HL-60/S4 treated with retinoic acid at 250 ng/mL for 4 days and 3 days (cell line): ENCODE data around the gene ZMIZ1.

ENCODE experiments used
- in situ Hi-C: fragments of 300-500 bp; cut with MboI; formaldehyde crosslinking; loops from 2 replicates; pipeline ENCODE4 v1.7.0; 2022; ENCODE audit warnings: low sequenced_read_pairs

ZMIZ1 gene

GRCh38 chr10:79146611-79147130, 77.9 kb downstream of the ZMIZ1 start:
- in situ Hi-C loops = no loop called here

GRCh38 chr10:79147306-79147705, 78.5 kb downstream of the ZMIZ1 start:
- in situ Hi-C loops = no loop called here

- in situ Hi-C loops = no loop called here
These were observed 79.2 kb downstream of the ZMIZ1 start for GRCh38 chr10:79147796-79148451.

GRCh38 chr10:79148452-79149344, 79.9 kb downstream of the ZMIZ1 start:
- in situ Hi-C loops = no loop called here

GRCh38 chr10:79149345-79149661, 80.5 kb downstream of the ZMIZ1 start:
- in situ Hi-C loops = no loop called here

GRCh38 chr10:79149662-79150443, 81.1 kb downstream of the ZMIZ1 start:
- in situ Hi-C loops = no loop called here

GRCh38 chr10:79150444-79150754, 81.6 kb downstream of the ZMIZ1 start:
- in situ Hi-C loops = no loop called here

GRCh38 chr10:79152423-79152817, 83.7 kb downstream of the ZMIZ1 start:
- in situ Hi-C loops = no loop called here

GRCh38 chr10:79153745-79154144, 85.0 kb downstream of the ZMIZ1 start:
- in situ Hi-C loops = no loop called here

GRCh38 chr10:79155301-79156081, 86.7 kb downstream of the ZMIZ1 start:
- in situ Hi-C loops = no loop called here

GRCh38 chr10:79156334-79157274, 87.8 kb downstream of the ZMIZ1 start:
- in situ Hi-C loops = no loop called here

- in situ Hi-C loops = no loop called here
These were observed 89.2 kb downstream of the ZMIZ1 start for GRCh38 chr10:79158004-79158340.

- in situ Hi-C loops = no loop called here
These were observed 89.8 kb downstream of the ZMIZ1 start for GRCh38 chr10:79158402-79159097.

GRCh38 chr10:79159141-79159651, 90.4 kb downstream of the ZMIZ1 start:
- in situ Hi-C loops = no loop called here

GRCh38 chr10:79159785-79160184, 91.0 kb downstream of the ZMIZ1 start:
- in situ Hi-C loops = no loop called here

GRCh38 chr10:79160191-79160590, 91.4 kb downstream of the ZMIZ1 start:
- in situ Hi-C loops = no loop called here

GRCh38 chr10:79161557-79161956, 92.8 kb downstream of the ZMIZ1 start:
- in situ Hi-C loops = no loop called here

- in situ Hi-C loops = no loop called here
These were observed 93.3 kb downstream of the ZMIZ1 start for GRCh38 chr10:79162022-79162421.
